GM06990 (cell line): Measurements from ENCODE around the gene COG7.
"Not testable (repeated sequence)": the region's sequence is repeated elsewhere in the genome, so short reads cannot be mapped to it uniquely, and the experiment has no call there.

ENCODE experiments used
- DNase-seq: peaks from one replicate; pipeline ENCODE4 v3.0.0-alpha.2; 2011; ENCODE audit not compliant: insufficient read length; ENCODE audit errors: extremely low read depth
- H3K27me3 ChIP-seq: replicated peaks from 2 replicates; pipeline ENCODE4 v1.6.0; 2011; ENCODE audit warnings: low read length; ENCODE audit not compliant: control insufficient read depth, insufficient read depth
- H3K36me3 ChIP-seq: 2 replicates; pipeline ENCODE4 v1.5.1; 2011; ENCODE audit warnings: low read length; ENCODE audit not compliant: control insufficient read depth, insufficient read depth
- H3K4me3 ChIP-seq: replicated peaks from 2 replicates; pipeline ENCODE4 v1.5.1; 2011; ENCODE audit warnings: low read depth, mild to moderate bottlenecking, control low read depth, low read length
- TF ChIP-seq, protein P1 (sequence below): IDR thresholded peaks from 2 replicates; pipeline ENCODE4 v1.5.1; 2011; ENCODE audit warnings: low read length, control low read depth, mild to moderate bottlenecking, inconsistent platforms; ENCODE audit not compliant: insufficient read depth, poor library complexity, severe bottlenecking

COG7 gene

DNA sequence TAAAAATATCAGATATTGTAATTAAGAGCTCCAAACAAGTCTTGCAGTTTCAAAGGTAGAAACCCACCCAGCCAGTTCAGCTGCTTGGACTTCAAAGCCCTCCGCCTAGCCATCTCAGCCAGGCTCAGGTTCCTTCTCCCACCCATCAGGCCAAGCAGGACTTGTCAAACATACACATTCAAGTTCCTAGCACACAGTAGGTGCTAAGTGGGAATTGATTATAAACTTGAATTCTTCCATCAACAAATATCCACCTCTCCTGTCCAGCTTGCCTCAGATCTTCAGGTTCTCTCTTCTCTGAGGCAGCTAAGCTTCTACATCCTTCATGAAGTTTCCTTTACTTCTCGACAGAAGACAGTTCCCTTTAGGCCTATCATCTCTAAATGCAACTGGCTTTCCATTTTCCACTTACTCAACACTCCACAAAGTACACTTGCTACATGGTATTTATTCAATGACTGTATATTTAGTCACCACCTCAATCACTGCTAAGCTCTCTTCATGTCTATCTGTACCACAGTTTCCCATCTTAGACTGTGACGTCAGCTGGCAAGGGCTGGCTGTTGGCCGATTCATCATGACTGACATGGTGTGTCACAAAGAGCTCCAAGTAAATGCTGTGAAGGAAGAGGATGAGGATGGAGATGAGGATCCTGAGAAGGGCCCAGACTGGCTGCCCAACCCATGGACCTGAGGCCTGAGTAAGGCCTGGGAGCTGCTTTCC is 13.3 kb upstream of the COG7 start:
- Histone ChIP-seq H3K27me3 (no peaks in the 10 kb centered on the region), H3K4me3 (no peak overlapping the region), H3K36me3 (peaks cover 20% of the 10 kb centered on the region)
- TF ChIP-seq, protein P1, sequence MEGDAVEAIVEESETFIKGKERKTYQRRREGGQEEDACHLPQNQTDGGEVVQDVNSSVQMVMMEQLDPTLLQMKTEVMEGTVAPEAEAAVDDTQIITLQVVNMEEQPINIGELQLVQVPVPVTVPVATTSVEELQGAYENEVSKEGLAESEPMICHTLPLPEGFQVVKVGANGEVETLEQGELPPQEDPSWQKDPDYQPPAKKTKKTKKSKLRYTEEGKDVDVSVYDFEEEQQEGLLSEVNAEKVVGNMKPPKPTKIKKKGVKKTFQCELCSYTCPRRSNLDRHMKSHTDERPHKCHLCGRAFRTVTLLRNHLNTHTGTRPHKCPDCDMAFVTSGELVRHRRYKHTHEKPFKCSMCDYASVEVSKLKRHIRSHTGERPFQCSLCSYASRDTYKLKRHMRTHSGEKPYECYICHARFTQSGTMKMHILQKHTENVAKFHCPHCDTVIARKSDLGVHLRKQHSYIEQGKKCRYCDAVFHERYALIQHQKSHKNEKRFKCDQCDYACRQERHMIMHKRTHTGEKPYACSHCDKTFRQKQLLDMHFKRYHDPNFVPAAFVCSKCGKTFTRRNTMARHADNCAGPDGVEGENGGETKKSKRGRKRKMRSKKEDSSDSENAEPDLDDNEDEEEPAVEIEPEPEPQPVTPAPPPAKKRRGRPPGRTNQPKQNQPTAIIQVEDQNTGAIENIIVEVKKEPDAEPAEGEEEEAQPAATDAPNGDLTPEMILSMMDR: no peak
- DNase-seq: no peak

DNA sequence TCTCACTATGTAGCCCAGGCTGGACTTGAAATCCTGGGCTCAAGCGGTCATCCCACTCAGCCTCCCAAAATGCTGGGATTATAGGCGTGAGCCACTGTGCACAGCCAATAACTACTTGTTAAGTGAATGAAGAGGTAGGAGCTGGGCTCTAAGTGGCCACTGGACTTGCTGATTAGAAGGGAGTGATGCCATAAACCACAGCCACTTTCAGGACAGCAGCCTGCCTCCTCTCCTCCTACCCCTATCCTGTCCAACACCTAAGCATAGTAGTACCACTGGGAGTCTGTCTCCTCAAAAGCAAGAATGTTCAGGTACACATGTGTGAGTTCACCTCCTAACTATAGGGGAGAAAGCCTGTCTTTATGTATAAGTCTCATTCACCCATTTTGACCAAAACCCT is 12.2 kb upstream of the COG7 start:
- TF ChIP-seq, protein P1: no peak
- H3K4me3 ChIP-seq: no peak overlapping the region
- no peaks in the 10 kb centered on the region for H3K27me3 ChIP-seq
- no peak for DNase-seq
- peaks cover 20% of the 10 kb centered on the region for H3K36me3 ChIP-seq

- no peaks in the 10 kb centered on the region for H3K27me3 ChIP-seq
- H3K4me3 ChIP-seq: no peak overlapping the region
- TF ChIP-seq, protein P1: no peak
- DNase-seq: no peak
- peaks cover 15% of the 10 kb centered on the region for H3K36me3 ChIP-seq
Observed at GRCh38 chr16:23464196-23464595, 11.2 kb upstream of the COG7 start.

DNA sequence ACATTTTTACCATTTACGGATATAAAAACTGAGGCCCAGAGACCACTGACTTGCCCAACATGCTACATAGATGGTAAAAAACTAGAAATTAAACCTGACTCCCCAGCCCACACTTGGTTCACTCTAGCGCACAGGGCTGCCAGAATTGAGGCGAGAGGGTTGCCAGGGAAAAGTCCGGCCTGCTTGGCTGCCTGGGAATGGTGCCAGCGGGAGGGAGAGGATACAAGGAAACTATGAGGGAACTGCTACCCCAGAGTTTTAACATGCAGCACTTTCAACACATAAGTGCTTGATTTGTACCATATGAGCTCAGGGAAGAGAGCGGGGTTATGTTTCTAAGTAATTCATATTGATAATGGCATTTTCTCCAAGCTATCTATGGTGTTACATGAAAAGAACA is 10.0 kb upstream of the COG7 start:
- H3K27me3 ChIP-seq, H3K4me3 ChIP-seq, DNase-seq: not testable (repeated sequence)
- peaks cover 11% of the 10 kb centered on the region for H3K36me3 ChIP-seq

GRCh38 chr16:23453338-23454052 is 506 bp upstream of the COG7 start:
- TF ChIP-seq, protein P1: no peak
- Histone ChIP-seq H3K36me3 (no peaks in the 10 kb centered on the region), H3K27me3 (no peaks in the 10 kb centered on the region), H3K4me3 (peak overlapping the region; percentile 79)
- DNase-seq: no peak

GRCh38 chr16:23452221-23452571 is 793 bp downstream of the COG7 start:
- Histone ChIP-seq H3K27me3 (no peaks in the 10 kb centered on the region), H3K36me3 (no peaks in the 10 kb centered on the region), H3K4me3 (peak overlapping the region; percentile 79)
- TF ChIP-seq, protein P1: no peak
- DNase-seq: no peak
